Measurements from ENCODE around the gene KRTAP5-8. TPM values are rescaled to one million over a fixed set of nuclear protein-coding genes. Genes with fewer than 3 reads are reported as not detected.
A peak's percentile ranks its signal among the peaks of the same experiment; 100 is the strongest.

Gene KRTAP5-8
- total RNA-seq, 1 experiment from 2014 or later: not detected

DNA sequence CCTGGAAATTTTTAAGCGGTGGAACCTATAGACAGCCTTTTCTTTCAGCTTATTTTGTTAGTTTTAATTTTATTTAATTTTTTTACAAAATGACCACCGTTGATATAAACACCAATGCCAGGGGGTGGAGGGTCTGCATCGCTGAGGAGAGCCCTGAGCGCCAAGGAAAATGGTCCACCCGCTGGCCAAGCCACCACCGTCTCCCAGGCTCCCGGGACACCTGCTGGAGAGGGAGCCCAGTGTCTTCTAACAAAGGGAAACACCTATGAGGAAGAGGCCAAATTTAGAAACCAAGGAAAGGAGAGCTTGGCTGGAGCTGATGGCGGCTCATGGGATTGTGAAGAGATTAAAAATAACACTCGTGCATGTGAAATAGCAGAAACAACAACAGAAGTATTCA, 288 bp upstream of the KRTAP5-8 start:
- no peaks in the 10 kb centered on the region for H3K27me3 ChIP-seq (ENCODE audit: control insufficient read depth, insufficient read depth, low read length)
- no peak overlapping the region for H3K27ac ChIP-seq (ENCODE audit: low read length)
- H3K4me1 ChIP-seq (ENCODE audit: control insufficient read depth, insufficient read depth, low read length): no peaks in the 10 kb centered on the region
- no peak overlapping the region for H3K4me3 ChIP-seq (ENCODE audit: low read depth in 2 of 2, low read length in 2 of 2)
- no TSS peak for BruUV-seq (replicated peaks)
- intact Hi-C loops (cut with micrococcal nuclease; ENCODE audit: unreplicated experiment) (no loop called here), in situ Hi-C loops (cut with HindIII; ENCODE audit: low pct_unique_long_range_greater_than_20kb, low sequenced_read_pairs) (no loop called here)
- CTCF ChIA-PET: no interaction called here
- no peaks in the 10 kb centered on the region for H3K9me3 ChIP-seq (ENCODE audit: control insufficient read depth, insufficient read depth, low read depth, low read length)
- H3K36me3 ChIP-seq (ENCODE audit: control insufficient read depth, insufficient read depth, low read length): no peaks in the 10 kb centered on the region
- TF ChIP-seq REST (IDR thresholded peaks at IDR 0.05; ENCODE audit: insufficient read depth in 1 of 2, low read depth in 2 of 2, low read length in 1 of 2) (no peak), SIN3A (IDR thresholded peaks at IDR 0.05; ENCODE audit: borderline replicate concordance, insufficient read depth, low read depth, low read length) (no peak), POLR2AphosphoS5 (IDR thresholded peaks at IDR 0.05; ENCODE audit: low read depth, low read length) (no peak), TCF7L2 (IDR thresholded peaks at IDR 0.05; ENCODE audit: low read depth, low read length) (no peak)
- TF ChIP-seq, protein P1, sequence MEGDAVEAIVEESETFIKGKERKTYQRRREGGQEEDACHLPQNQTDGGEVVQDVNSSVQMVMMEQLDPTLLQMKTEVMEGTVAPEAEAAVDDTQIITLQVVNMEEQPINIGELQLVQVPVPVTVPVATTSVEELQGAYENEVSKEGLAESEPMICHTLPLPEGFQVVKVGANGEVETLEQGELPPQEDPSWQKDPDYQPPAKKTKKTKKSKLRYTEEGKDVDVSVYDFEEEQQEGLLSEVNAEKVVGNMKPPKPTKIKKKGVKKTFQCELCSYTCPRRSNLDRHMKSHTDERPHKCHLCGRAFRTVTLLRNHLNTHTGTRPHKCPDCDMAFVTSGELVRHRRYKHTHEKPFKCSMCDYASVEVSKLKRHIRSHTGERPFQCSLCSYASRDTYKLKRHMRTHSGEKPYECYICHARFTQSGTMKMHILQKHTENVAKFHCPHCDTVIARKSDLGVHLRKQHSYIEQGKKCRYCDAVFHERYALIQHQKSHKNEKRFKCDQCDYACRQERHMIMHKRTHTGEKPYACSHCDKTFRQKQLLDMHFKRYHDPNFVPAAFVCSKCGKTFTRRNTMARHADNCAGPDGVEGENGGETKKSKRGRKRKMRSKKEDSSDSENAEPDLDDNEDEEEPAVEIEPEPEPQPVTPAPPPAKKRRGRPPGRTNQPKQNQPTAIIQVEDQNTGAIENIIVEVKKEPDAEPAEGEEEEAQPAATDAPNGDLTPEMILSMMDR (IDR thresholded peaks at IDR 0.05): no peak
- no peak for ATAC-seq
- POLR2A ChIA-PET: no interaction called here
- no peak for DNase-seq (ENCODE audit: low read depth, low spot score)

DNA sequence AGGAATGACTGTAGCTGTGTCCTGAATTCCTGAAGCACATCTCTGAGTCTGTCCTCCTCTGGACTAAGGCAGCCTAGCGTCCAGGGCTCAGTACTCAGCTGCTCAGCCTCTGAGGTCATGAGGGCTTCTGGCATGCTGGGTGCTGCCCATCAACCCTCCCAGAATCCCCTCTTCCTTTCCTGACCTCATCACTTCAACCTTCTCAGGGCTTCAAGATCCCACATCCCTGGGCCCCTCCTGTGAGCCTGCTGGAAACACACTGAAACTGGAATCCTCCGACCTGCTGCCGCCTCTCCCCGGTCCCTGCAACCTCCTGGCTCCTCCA, 803 bp downstream of the KRTAP5-8 start:
- H3K27me3 ChIP-seq (ENCODE audit: control insufficient read depth, insufficient read depth, low read length): no peaks in the 10 kb centered on the region
- TF ChIP-seq, protein P1 (IDR thresholded peaks at IDR 0.05): no peak
- TF ChIP-seq SIN3A (IDR thresholded peaks at IDR 0.05; ENCODE audit: borderline replicate concordance, insufficient read depth, low read depth, low read length) (no peak), POLR2AphosphoS5 (IDR thresholded peaks at IDR 0.05; ENCODE audit: low read depth, low read length) (no peak), REST (IDR thresholded peaks at IDR 0.05; ENCODE audit: insufficient read depth in 1 of 2, low read depth in 2 of 2, low read length in 1 of 2) (no peak), TCF7L2 (IDR thresholded peaks at IDR 0.05; ENCODE audit: low read depth, low read length) (no peak)
- ATAC-seq: peak; percentile 37; the same call in 1 of the 2 replicates
- H3K27ac ChIP-seq (ENCODE audit: low read length): no peak overlapping the region
- BruUV-seq (replicated peaks): no TSS peak
- no peak for DNase-seq (ENCODE audit: low read depth, low spot score)
- no peaks in the 10 kb centered on the region for H3K36me3 ChIP-seq (ENCODE audit: control insufficient read depth, insufficient read depth, low read length)
- intact Hi-C loops (cut with micrococcal nuclease; ENCODE audit: unreplicated experiment): no loop called here
- ChIA-PET CTCF (no interaction called here), POLR2A (no interaction called here)
- no peaks in the 10 kb centered on the region for H3K4me1 ChIP-seq (ENCODE audit: control insufficient read depth, insufficient read depth, low read length)
- in situ Hi-C loops (cut with HindIII; ENCODE audit: low pct_unique_long_range_greater_than_20kb, low sequenced_read_pairs): no loop called here
- no peak overlapping the region for H3K4me3 ChIP-seq (ENCODE audit: low read depth in 2 of 2, low read length in 2 of 2)
- no peaks in the 10 kb centered on the region for H3K9me3 ChIP-seq (ENCODE audit: control insufficient read depth, insufficient read depth, low read depth, low read length)
